ENCODE measurements around the gene DLAT.
"Not testable (repeated sequence)": the region's sequence is repeated elsewhere in the genome, so short reads cannot be mapped to it uniquely, and the experiment has no call there.

The DLAT gene

GRCh38 chr11:112005422-112006094 lies 19.6 kb upstream of the DLAT start:
- DNase-seq = no peak

GRCh38 chr11:112006095-112006441 lies 19.1 kb upstream of the DLAT start:
- not testable (repeated sequence) for DNase-seq

- not testable (repeated sequence) for DNase-seq
These were observed 13.8 kb upstream of the DLAT start for GRCh38 chr11:112011451-112011850.

- no peak for DNase-seq
These were observed 12.3 kb upstream of the DLAT start for GRCh38 chr11:112012874-112013273.

GRCh38 chr11:112013497-112014164 lies 11.6 kb upstream of the DLAT start:
- DNase-seq = no peak

- DNase-seq = no peak
These were observed 9.0 kb upstream of the DLAT start for GRCh38 chr11:112016088-112016764.

- DNase-seq = no peak
These were observed 8.3 kb upstream of the DLAT start for GRCh38 chr11:112016765-112017376.

- no peak for DNase-seq
These were observed 7.7 kb upstream of the DLAT start for GRCh38 chr11:112017538-112017937.

GRCh38 chr11:112019066-112019465 lies 6.1 kb upstream of the DLAT start:
- no peak for DNase-seq

- no peak for DNase-seq
These were observed 2.1 kb upstream of the DLAT start for GRCh38 chr11:112023104-112023503.

GRCh38 chr11:112024178-112024772 lies 933 bp upstream of the DLAT start:
- peak in 1 of 2 experiments; percentile 45 for DNase-seq

- DNase-seq = no peak
These were observed 499 bp downstream of the DLAT start for GRCh38 chr11:112025707-112026106.

- not testable (repeated sequence) for DNase-seq
These were observed 1.7 kb downstream of the DLAT start for GRCh38 chr11:112026784-112027410.

- no peak for DNase-seq
These were observed 4.3 kb downstream of the DLAT start for GRCh38 chr11:112029460-112029859.

- DNase-seq = no peak
These were observed 8.7 kb downstream of the DLAT start for GRCh38 chr11:112033902-112034301.

- no peak for DNase-seq
These were observed 12.3 kb downstream of the DLAT start for GRCh38 chr11:112037527-112037926.

- no peak for DNase-seq
These were observed 17.2 kb downstream of the DLAT start for GRCh38 chr11:112042161-112042960.

GRCh38 chr11:112042961-112043304 lies 17.7 kb downstream of the DLAT start:
- DNase-seq = no peak

GRCh38 chr11:112044961-112045360 lies 19.8 kb downstream of the DLAT start:
- DNase-seq = no peak

- not testable (repeated sequence) for DNase-seq
These were observed 21.4 kb downstream of the DLAT start for GRCh38 chr11:112046647-112047046.

- not testable (repeated sequence) for DNase-seq
These were observed 23.0 kb downstream of the DLAT start for GRCh38 chr11:112048256-112048655.

GRCh38 chr11:112049777-112050176 lies 24.6 kb downstream of the DLAT start:
- no peak for DNase-seq
